ENCODE data around the gene IKZF1. TPM values are rescaled to one million over a fixed set of nuclear protein-coding genes. Genes with fewer than 3 reads are reported as not detected.

The IKZF1 gene
- total and polyA plus RNA-seq, 9 of the 15 experiments (the other 6 are each of a cell fraction or from before 2014, with no cell fraction given) = 12.6 to 85.3 (median 44.7) TPM

GRCh38 chr7:50314836-50315592 lies 10.5 kb downstream of the IKZF1 start:
- in situ Hi-C loops (cut with MboI) = no loop called here
- intact Hi-C loops (cut with micrococcal nuclease) = no loop called here
- Histone ChIP-seq H3K79me2 (ENCODE audit: control insufficient read depth, insufficient read depth, low read length) (peaks cover 99% of the 10 kb centered on the region), H3K27me3 (ENCODE audit: control insufficient read depth in 2 of 2, insufficient read depth in 2 of 2, low read length in 2 of 2) (no peaks in the 10 kb centered on the region), H3K9me1 (ENCODE audit: control insufficient read depth, insufficient read depth, low read length) (no peaks in the 10 kb centered on the region), H3K4me3 (no peak overlapping the region), H2AFZ (ENCODE audit: low read depth, low read length) (no peak overlapping the region), H3K27ac (ENCODE audit: extremely low read depth, low read depth, low read length) (no peak overlapping the region), H3K9ac (ENCODE audit: insufficient read depth in 1 of 2, low read depth in 2 of 2, low read length in 2 of 2) (peak overlapping the region in 1 of 2 experiments; percentile 81; a peak in 2 of 4 replicates), H4K20me1 (replicated peaks; ENCODE audit: control insufficient read depth, insufficient read depth, low read length) (no peaks in the 10 kb centered on the region), H3K9me3 (replicated peaks; ENCODE audit: control insufficient read depth, insufficient read depth, low read depth, low read length) (no peaks in the 10 kb centered on the region), H3K4me2 (ENCODE audit: insufficient read depth, low read length) (no peak overlapping the region), H3K36me3 (ENCODE audit: control insufficient read depth, insufficient read depth, low read length) (peaks cover 37% of the 10 kb centered on the region), H3K4me1 (replicated peaks in 1 of 2; ENCODE audit: control insufficient read depth in 2 of 2, insufficient read depth in 2 of 2, low read length in 2 of 2) (peaks cover 19 to 56% of the 10 kb centered on the region in 2 experiments)
- ATAC-seq = peak; percentile 46
- DNase-seq (ENCODE audit: extremely low read depth in 1 of 4, low spot score in 3 of 4) = no peak
- 0 out of 2 replicates have a peak, but pooled peaks have one; percentile 12 for TF ChIP-seq BHLHE40 (IDR thresholded peaks at IDR 0.05; ENCODE audit: low read length)
- peak; percentile 31; the same call in 1 of the 2 replicates for TF ChIP-seq GATA2 (CRISPR knock-in tag; IDR thresholded peaks at IDR 0.05)
- no peak for TF ChIP-seq ZNF253 (CRISPR knock-in tag; conservative IDR thresholded peaks at IDR 0.05)
- peak; percentile 22; the same call in 1 of the 2 replicates for TF ChIP-seq ELF4 (CRISPR knock-in tag; IDR thresholded peaks at IDR 0.05)
- 0 out of 4 replicates have a peak, but pooled peaks of 1 of the 2 experiments have one; percentile 16 for TF ChIP-seq MAZ (CRISPR knock-in tag; conservative IDR thresholded peaks at IDR 0.05 in 1 of 2, IDR thresholded peaks at IDR 0.05 in 1 of 2)
- TF ChIP-seq, protein P1, sequence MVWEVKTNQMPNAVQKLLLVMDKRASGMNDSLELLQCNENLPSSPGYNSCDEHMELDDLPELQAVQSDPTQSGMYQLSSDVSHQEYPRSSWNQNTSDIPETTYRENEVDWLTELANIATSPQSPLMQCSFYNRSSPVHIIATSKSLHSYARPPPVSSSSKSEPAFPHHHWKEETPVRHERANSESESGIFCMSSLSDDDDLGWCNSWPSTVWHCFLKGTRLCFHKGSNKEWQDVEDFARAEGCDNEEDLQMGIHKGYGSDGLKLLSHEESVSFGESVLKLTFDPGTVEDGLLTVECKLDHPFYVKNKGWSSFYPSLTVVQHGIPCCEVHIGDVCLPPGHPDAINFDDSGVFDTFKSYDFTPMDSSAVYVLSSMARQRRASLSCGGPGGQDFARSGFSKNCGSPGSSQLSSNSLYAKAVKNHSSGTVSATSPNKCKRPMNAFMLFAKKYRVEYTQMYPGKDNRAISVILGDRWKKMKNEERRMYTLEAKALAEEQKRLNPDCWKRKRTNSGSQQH (CRISPR knock-in tag; IDR thresholded peaks at IDR 0.05) = 0 out of 2 replicates have a peak, but pooled peaks have one; percentile 15
- TF ChIP-seq, protein P2, sequence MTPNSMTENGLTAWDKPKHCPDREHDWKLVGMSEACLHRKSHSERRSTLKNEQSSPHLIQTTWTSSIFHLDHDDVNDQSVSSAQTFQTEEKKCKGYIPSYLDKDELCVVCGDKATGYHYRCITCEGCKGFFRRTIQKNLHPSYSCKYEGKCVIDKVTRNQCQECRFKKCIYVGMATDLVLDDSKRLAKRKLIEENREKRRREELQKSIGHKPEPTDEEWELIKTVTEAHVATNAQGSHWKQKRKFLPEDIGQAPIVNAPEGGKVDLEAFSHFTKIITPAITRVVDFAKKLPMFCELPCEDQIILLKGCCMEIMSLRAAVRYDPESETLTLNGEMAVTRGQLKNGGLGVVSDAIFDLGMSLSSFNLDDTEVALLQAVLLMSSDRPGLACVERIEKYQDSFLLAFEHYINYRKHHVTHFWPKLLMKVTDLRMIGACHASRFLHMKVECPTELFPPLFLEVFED (CRISPR knock-in tag; conservative IDR thresholded peaks at IDR 0.05) = peak; percentile 67; the same call in 1 of the 2 replicates
- TF ChIP-seq CEBPG (CRISPR knock-in tag; IDR thresholded peaks at IDR 0.05) = no peak
- peak in 1 of 2 experiments; percentile 52; a peak in 1 of 4 replicates for TF ChIP-seq CEBPG (tag; conservative IDR thresholded peaks at IDR 0.05 in 1 of 2, IDR thresholded peaks at IDR 0.05 in 1 of 2)
- peak; percentile 72 for TF ChIP-seq CEBPB (tag; IDR thresholded peaks at IDR 0.05)
- no peak for TF ChIP-seq E4F1 (CRISPR knock-in tag; IDR thresholded peaks at IDR 0.05; ENCODE audit: borderline replicate concordance)
- ChIA-PET CTCF (ENCODE audit: low intra/inter-chr PET ratio) (no interaction called here), POLR2A (interaction anchor here (0.6 to 2.8 kb wide), 4 partner anchors 23 to 489 kb away, joined by 3 to 10 read pairs (median 3); no protein-coding TSS in a partner anchor)
- FAIRE-seq = no peak
- 64% methylated on average over 11 of the region's 11 CpGs for WGBS (ENCODE audit: insufficient coverage, low coverage, missing lambda C conversion rate)
- no TSS peak for BruUV-seq (replicated peaks)
